ENCODE results near the gene CDC20.

Gene CDC20

GRCh38 chr1:43329995-43330751, 28.6 kb upstream of the CDC20 start:
- DNase-seq: no peak

- no peak for DNase-seq
Observed at GRCh38 chr1:43331688-43332087, 27.1 kb upstream of the CDC20 start.

GRCh38 chr1:43334453-43335205, 24.2 kb upstream of the CDC20 start:
- no peak for DNase-seq

- no peak for DNase-seq
Observed at GRCh38 chr1:43337588-43337987, 21.2 kb upstream of the CDC20 start, which contains the start of gene MPL. MPL (plus strand) TSS chr1:43337818; CDS start chr1:43337849, 31 bp downstream.

GRCh38 chr1:43338001-43338400, 20.8 kb upstream of the CDC20 start:
- DNase-seq: no peak

GRCh38 chr1:43339584-43340232, 19.1 kb upstream of the CDC20 start:
- no peak for DNase-seq

- DNase-seq: no peak
Observed at GRCh38 chr1:43340559-43340958, 18.2 kb upstream of the CDC20 start.

- no peak for DNase-seq
Observed at GRCh38 chr1:43344267-43344850, 14.4 kb upstream of the CDC20 start.

GRCh38 chr1:43345120-43345519, 13.7 kb upstream of the CDC20 start:
- no peak for DNase-seq

- no peak for DNase-seq
Observed at GRCh38 chr1:43346636-43347035, 12.1 kb upstream of the CDC20 start.

GRCh38 chr1:43348343-43348808, 10.4 kb upstream of the CDC20 start:
- DNase-seq: no peak

GRCh38 chr1:43348809-43349593, 9.8 kb upstream of the CDC20 start:
- no peak for DNase-seq

GRCh38 chr1:43349594-43350306, 9.0 kb upstream of the CDC20 start:
- no peak for DNase-seq

- DNase-seq: no peak
Observed at GRCh38 chr1:43350976-43351375, 7.8 kb upstream of the CDC20 start.

GRCh38 chr1:43351421-43352350, 7.1 kb upstream of the CDC20 start:
- DNase-seq: no peak

- no peak for DNase-seq
Observed at GRCh38 chr1:43352351-43352705, 6.5 kb upstream of the CDC20 start.

- DNase-seq: no peak
Observed at GRCh38 chr1:43352881-43353280, 5.9 kb upstream of the CDC20 start.

GRCh38 chr1:43354471-43354870, 4.3 kb upstream of the CDC20 start:
- no peak for DNase-seq

- no peak for DNase-seq
Observed at GRCh38 chr1:43354936-43355335, 3.8 kb upstream of the CDC20 start.

- DNase-seq: no peak
Observed at GRCh38 chr1:43357251-43357650, 1.5 kb upstream of the CDC20 start.

Measured in NCI-H446 treated with DMSO at 0.1 percent for 48 hours (cell line).